GM12892 (cell line): ENCODE results near the gene MAN2A2.

Source experiments
- POLR2A ChIP-seq: IDR thresholded peaks from 2 replicates; pipeline ENCODE4 v1.6.1; 2011; ENCODE audit warnings: low read depth, low read length, control low read depth
- POLR2AphosphoS5 ChIP-seq: IDR thresholded peaks from 2 replicates; pipeline ENCODE4 v1.6.1; 2011; ENCODE audit warnings: low read depth, low read length, control low read depth

GRCh38 chr15:90957791-90958190 lies 54.7 kb downstream of the MAN2A2 start:
- TF ChIP-seq POLR2A (no peak), POLR2AphosphoS5 (no peak)
